ENCODE results near the gene IFNA6. TPM values are rescaled to one million over a fixed set of nuclear protein-coding genes. Genes with fewer than 3 reads are reported as not detected.

Gene IFNA6
- total RNA-seq, 1 experiment from 2014 or later, result not detected

Other genes with a start within 250 kb of the IFNA6 start
- gene IFNW1, start 209.1 kb downstream of the IFNA6 start, total RNA-seq (2014; rRNA removed; shearing (Covaris generic); ENCODE audit: low replicate concordance), result not detected in 2 replicates
- not detected in 2 replicates for gene IFNA21, start 184.2 kb downstream of the IFNA6 start, total RNA-seq (2014; rRNA removed; shearing (Covaris generic); ENCODE audit: low replicate concordance)
- not detected in 2 replicates for gene IFNA4, start 163.3 kb downstream of the IFNA6 start, total RNA-seq (2014; rRNA removed; shearing (Covaris generic); ENCODE audit: low replicate concordance)
- not detected in 2 replicates for gene IFNA7, start 148.7 kb downstream of the IFNA6 start, total RNA-seq (2014; rRNA removed; shearing (Covaris generic); ENCODE audit: low replicate concordance)
- not detected in 2 replicates for gene IFNA10, start 143.7 kb downstream of the IFNA6 start, total RNA-seq (2014; rRNA removed; shearing (Covaris generic); ENCODE audit: low replicate concordance)
- not detected in 2 replicates for gene IFNA16, start 133.6 kb downstream of the IFNA6 start, total RNA-seq (2014; rRNA removed; shearing (Covaris generic); ENCODE audit: low replicate concordance)
- gene IFNA17, start 122.7 kb downstream of the IFNA6 start, total RNA-seq (2014; rRNA removed; shearing (Covaris generic); ENCODE audit: low replicate concordance), result not detected in 2 replicates
- not detected in 2 replicates for gene IFNA14, start 110.9 kb downstream of the IFNA6 start, total RNA-seq (2014; rRNA removed; shearing (Covaris generic); ENCODE audit: low replicate concordance)
- not detected in 2 replicates for gene IFNA5, start 45.6 kb downstream of the IFNA6 start, total RNA-seq (2014; rRNA removed; shearing (Covaris generic); ENCODE audit: low replicate concordance)
- gene KLHL9, start 15.5 kb downstream of the IFNA6 start, total RNA-seq (2014; rRNA removed; shearing (Covaris generic); ENCODE audit: low replicate concordance), result 2.5 and 4.3 TPM in 2 replicates
- gene IFNA13, start 17.2 kb upstream of the IFNA6 start, total RNA-seq (2014; rRNA removed; shearing (Covaris generic); ENCODE audit: low replicate concordance), result not detected in 2 replicates
- gene IFNA2, start 34.5 kb upstream of the IFNA6 start, total RNA-seq (2014; rRNA removed; shearing (Covaris generic); ENCODE audit: low replicate concordance), result not detected in 2 replicates
- not detected in 2 replicates for gene IFNA8, start 58.2 kb upstream of the IFNA6 start, total RNA-seq (2014; rRNA removed; shearing (Covaris generic); ENCODE audit: low replicate concordance)
- gene IFNA1, start 89.6 kb upstream of the IFNA6 start, total RNA-seq (2014; rRNA removed; shearing (Covaris generic); ENCODE audit: low replicate concordance), result not detected in 2 replicates
- not detected in 2 replicates for gene IFNE, start 131.4 kb upstream of the IFNA6 start, total RNA-seq (2014; rRNA removed; shearing (Covaris generic); ENCODE audit: low replicate concordance)